SU-DHL-6 (cell line): ENCODE data around the gene TMEM203.

ENCODE experiments used
- H2AFZ ChIP-seq: fragments of 200-600 bp; sonication (generic); 2 replicates; pipeline ENCODE4 v1.6.1; 2014; ENCODE audit warnings: low read depth, mild to moderate bottlenecking, moderate library complexity, mixed read lengths, antibody characterized with exemption, low read length; ENCODE audit not compliant: severe bottlenecking
- H3F3A ChIP-seq: fragments of 200-600 bp; shearing (Covaris generic); 2 replicates; pipeline ENCODE4 v1.6.0; 2016; ENCODE audit warnings: antibody characterized with exemption, mild to moderate bottlenecking; ENCODE audit not compliant: insufficient read depth
- H3K27ac ChIP-seq: fragments of 200-600 bp; sonication (generic); 2 replicates; pipeline ENCODE4 v1.5.1; 2016; ENCODE audit warnings: low read depth, mild to moderate bottlenecking, low read length, moderate library complexity, mixed read lengths
- H3K27me3 ChIP-seq: fragments of 200-600 bp; sonication (generic), shearing (Covaris generic); 2 replicates; pipeline ENCODE4 v1.6.0; 2014; ENCODE audit warnings: mild to moderate bottlenecking, low read length
- H3K36me3 ChIP-seq: fragments of 200-600 bp; sonication (generic); 2 replicates; pipeline ENCODE4 v1.6.1; 2014; ENCODE audit warnings: mild to moderate bottlenecking, low read length, mixed read lengths
- H3K4me2 ChIP-seq: fragments of 300-600, 200-600 bp; shearing (Covaris generic), sonication (generic); 2 replicates; pipeline ENCODE4 v1.6.0; 2014; ENCODE audit warnings: low read length, low read depth, mild to moderate bottlenecking; ENCODE audit not compliant: poor library complexity, severe bottlenecking
- H3K4me3 ChIP-seq: fragments of 200-600 bp; sonication (generic); 2 replicates; pipeline ENCODE4 v1.5.1; 2014; ENCODE audit warnings: antibody characterized with exemption, low read length, mild to moderate bottlenecking, mixed read lengths; ENCODE audit not compliant: insufficient read depth, poor library complexity, severe bottlenecking
- H3K79me2 ChIP-seq: fragments of 200-600 bp; sonication (generic); 2 replicates; pipeline ENCODE4 v1.6.1; 2014; ENCODE audit warnings: mild to moderate bottlenecking, low read length, moderate library complexity; ENCODE audit not compliant: insufficient read depth
- H3K9ac ChIP-seq: fragments of 200-600 bp; sonication (generic); 2 replicates; pipeline ENCODE4 v1.7.0; 2014; ENCODE audit warnings: mild to moderate bottlenecking, low read length
- H3K9me2 ChIP-seq: fragments of 200-600 bp; sonication (generic); replicated peaks from 2 replicates; pipeline ENCODE4 v1.6.1; 2014; ENCODE audit warnings: low read length; ENCODE audit not compliant: insufficient read depth
- H3K9me3 ChIP-seq: fragments of 200-600 bp; sonication (generic); 2 replicates; pipeline ENCODE4 v1.6.1; 2014; ENCODE audit warnings: low read length, mixed read lengths; ENCODE audit not compliant: insufficient read depth
- H4K20me1 ChIP-seq: fragments of 200-600 bp; sonication (generic); 2 replicates; pipeline ENCODE4 v1.6.1; 2014; ENCODE audit warnings: low read depth, mild to moderate bottlenecking, antibody characterized with exemption, low read length, moderate library complexity, mixed read lengths
- EZH2phosphoT487 ChIP-seq: fragments of 200-600 bp; sonication (generic), shearing (Covaris generic); conservative IDR thresholded peaks from 2 replicates; pipeline ENCODE4 v1.6.1; 2018; ENCODE audit warnings: mild to moderate bottlenecking, antibody characterized with exemption, low read length, moderate library complexity, mixed read lengths
- TF ChIP-seq, protein P1 (sequence below): fragments of 200-600 bp; sonication (generic); IDR thresholded peaks from one replicate; pipeline ENCODE4 v1.5.1; 2017; ENCODE audit warnings: antibody characterized with exemption, mild to moderate bottlenecking, low read length, moderate library complexity; ENCODE audit not compliant: insufficient read depth, poor library complexity, severe bottlenecking

TMEM203 gene

DNA sequence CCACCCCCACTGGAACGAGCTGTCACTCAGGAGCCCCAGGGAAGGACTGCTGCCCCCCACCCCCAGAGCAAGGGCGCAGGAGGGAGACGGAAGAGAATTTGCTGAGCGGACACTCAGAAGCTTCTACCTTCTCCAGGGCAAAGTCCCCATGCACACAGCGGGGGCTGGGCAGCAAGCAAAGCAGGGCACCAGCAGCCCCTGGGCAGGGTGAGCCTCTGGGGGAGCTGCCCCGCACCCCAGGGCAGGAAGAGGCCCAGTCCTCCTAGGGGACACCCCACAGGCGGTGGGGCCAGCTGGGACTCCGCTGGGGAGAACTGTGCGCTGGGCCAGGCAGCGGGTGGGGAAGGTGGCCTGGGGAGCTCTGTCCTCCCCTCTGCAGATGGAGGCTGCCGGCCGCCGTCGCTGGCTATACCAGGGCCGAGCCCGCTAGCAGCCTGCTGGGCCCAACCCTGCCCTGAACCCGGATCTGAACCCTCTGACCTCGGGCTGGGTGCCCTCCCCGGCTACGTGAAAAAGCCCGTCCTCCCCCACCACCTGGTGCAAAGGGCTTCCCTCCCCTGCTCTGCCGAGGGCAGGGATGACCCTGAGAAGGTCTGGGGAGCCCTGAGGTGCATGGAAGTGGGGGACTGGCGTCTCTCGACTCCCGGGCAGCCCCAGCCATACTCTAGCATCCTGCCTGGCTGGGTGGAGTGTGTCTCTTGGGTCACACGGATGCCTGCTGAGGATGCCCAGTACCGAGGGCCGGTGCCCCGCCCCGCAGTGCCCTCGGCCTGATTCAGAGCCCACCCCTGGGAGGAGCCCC is 24.7 kb upstream of the TMEM203 start:
- TF ChIP-seq, protein P1, sequence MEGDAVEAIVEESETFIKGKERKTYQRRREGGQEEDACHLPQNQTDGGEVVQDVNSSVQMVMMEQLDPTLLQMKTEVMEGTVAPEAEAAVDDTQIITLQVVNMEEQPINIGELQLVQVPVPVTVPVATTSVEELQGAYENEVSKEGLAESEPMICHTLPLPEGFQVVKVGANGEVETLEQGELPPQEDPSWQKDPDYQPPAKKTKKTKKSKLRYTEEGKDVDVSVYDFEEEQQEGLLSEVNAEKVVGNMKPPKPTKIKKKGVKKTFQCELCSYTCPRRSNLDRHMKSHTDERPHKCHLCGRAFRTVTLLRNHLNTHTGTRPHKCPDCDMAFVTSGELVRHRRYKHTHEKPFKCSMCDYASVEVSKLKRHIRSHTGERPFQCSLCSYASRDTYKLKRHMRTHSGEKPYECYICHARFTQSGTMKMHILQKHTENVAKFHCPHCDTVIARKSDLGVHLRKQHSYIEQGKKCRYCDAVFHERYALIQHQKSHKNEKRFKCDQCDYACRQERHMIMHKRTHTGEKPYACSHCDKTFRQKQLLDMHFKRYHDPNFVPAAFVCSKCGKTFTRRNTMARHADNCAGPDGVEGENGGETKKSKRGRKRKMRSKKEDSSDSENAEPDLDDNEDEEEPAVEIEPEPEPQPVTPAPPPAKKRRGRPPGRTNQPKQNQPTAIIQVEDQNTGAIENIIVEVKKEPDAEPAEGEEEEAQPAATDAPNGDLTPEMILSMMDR: no peak
- TF ChIP-seq EZH2phosphoT487: no peak
- Histone ChIP-seq H3K27me3 (no peaks in the 10 kb centered on the region), H3K9me2 (no peaks in the 10 kb centered on the region), H3K9ac (no peak overlapping the region), H3K9me3 (no peaks in the 10 kb centered on the region), H2AFZ (no peak overlapping the region), H3K79me2 (no peaks in the 10 kb centered on the region), H3K27ac (no peak overlapping the region), H3K36me3 (no peaks in the 10 kb centered on the region), H3K4me3 (no peak overlapping the region), H4K20me1 (no peaks in the 10 kb centered on the region), H3F3A (no peaks in the 10 kb centered on the region), H3K4me2 (no peak overlapping the region)

DNA sequence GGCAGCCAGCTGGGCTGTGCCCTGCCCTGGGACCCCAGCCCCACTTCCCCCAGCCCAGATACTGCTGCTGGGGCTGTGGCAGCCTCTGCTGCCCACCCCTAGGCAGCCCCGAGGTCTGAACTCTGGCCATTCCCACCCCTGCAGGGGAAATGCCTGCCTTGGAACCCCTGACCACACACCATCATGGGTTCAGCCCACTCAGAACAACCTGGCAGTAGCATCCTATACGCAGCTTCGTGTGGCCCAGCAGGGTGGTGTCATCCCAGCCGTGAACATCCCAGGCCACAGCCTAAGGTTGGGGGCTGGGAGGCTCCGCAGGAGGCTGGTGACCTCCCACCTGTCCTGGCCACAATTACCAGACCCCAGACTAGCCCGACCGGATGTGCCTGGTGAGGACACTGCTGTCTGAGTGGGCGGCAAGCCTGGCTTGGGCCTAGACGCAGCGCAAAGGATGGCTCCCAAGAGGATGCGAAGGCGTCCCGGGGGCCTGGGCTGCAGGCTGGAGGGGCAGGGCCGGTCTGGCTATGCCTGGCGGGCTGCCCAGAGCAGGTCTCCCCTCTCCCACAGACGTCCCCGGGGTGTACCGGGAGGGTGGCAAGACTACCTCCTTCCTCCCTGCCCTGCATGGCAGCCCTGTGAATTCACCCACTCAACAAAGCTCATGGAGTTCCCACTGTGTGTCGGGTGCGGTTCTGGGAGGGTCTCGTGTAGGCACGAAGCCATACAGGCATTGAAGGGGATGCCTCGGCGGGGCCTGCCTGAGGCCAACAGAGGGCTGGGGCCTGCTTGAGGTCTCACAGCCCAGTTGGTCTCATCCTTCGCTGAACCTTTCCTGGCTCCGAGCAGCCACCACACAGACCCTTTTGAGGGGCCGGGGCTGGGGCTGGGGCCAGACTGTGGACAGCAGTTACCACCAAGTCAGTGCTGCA is 23.8 kb upstream of the TMEM203 start:
- Histone ChIP-seq H4K20me1 (no peaks in the 10 kb centered on the region), H3K27ac (no peak overlapping the region), H3F3A (no peaks in the 10 kb centered on the region), H3K36me3 (no peaks in the 10 kb centered on the region), H3K9ac (no peak overlapping the region), H3K27me3 (no peaks in the 10 kb centered on the region), H3K79me2 (no peaks in the 10 kb centered on the region), H2AFZ (no peak overlapping the region), H3K9me3 (no peaks in the 10 kb centered on the region), H3K4me3 (no peak overlapping the region), H3K9me2 (no peaks in the 10 kb centered on the region), H3K4me2 (no peak overlapping the region)
- TF ChIP-seq EZH2phosphoT487: no peak
- TF ChIP-seq, protein P1: no peak

DNA sequence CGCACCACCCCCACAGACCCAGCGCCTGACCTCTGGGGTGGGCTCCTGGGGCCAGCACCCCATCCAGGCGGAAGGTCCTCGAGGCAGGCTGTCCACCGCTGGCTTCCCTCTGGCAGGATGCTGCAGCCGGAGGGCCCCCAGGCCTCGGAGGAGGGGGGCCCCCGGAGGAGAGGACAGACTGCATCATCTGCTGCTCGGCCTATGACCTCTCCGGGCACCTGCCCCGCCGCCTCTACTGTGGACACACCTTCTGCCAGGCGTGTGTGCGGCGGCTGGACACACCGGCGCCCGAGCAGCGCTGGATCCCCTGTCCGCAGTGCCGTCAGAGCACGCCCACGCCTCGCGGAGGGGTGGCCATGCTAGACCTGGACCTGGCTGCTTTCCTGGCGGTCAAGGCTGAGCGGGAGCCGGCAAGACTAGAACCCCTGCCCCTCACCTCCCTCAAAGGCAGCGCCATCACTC is 23.1 kb upstream of the TMEM203 start:
- Histone ChIP-seq H3K9ac (no peak overlapping the region), H3K4me2 (no peak overlapping the region), H3K79me2 (no peaks in the 10 kb centered on the region), H3K27me3 (no peaks in the 10 kb centered on the region), H4K20me1 (no peaks in the 10 kb centered on the region), H3K9me3 (no peaks in the 10 kb centered on the region), H2AFZ (no peak overlapping the region), H3F3A (no peaks in the 10 kb centered on the region), H3K27ac (no peak overlapping the region), H3K36me3 (no peaks in the 10 kb centered on the region), H3K4me3 (no peak overlapping the region), H3K9me2 (no peaks in the 10 kb centered on the region)
- TF ChIP-seq, protein P1: no peak
- TF ChIP-seq EZH2phosphoT487: no peak
